K562 (cell line): ENCODE data around the gene MAGI1. TPM values are rescaled to one million over a fixed set of nuclear protein-coding genes. Genes with fewer than 3 reads are reported as not detected.

Experiments
- ATAC-seq: fragments of 200-7000 bp; cut with Tn5 transposase; 3 replicates; pipeline ENCODE4 v1.9.1; 2020; ENCODE audit warnings: moderate library complexity
- BruUV-seq: library from RNA; stranded (reverse); fragments of 400-500 nt; replicated peaks from 2 replicates; lab custom pipeline; 2021; lab: Mats Ljungman, UMichigan
- CTCF ChIA-PET: fragments of 300-600 bp; formaldehyde crosslinking; extraction: SDS; loops from one replicate; lab custom pipeline; 2021; ENCODE audit warnings: low intra/inter-chr PET ratio; lab: Yijun Ruan, JAX
- POLR2A ChIA-PET: fragments of 300-600, 350-650 bp; sonication (Branson Sonifier 250); formaldehyde crosslinking; extraction: SDS; loops from one replicate; lab custom pipeline; 2021; ENCODE audit warnings: antibody characterized with exemption, inconsistent platforms; lab: Yijun Ruan, JAX
- DNase-seq, 4 experiments: peaks; one replicate each; pipeline versions ENCODE4 v3.0.0 to v3.0.0-alpha.2; 2011 to 2018; ENCODE audit warnings: low spot score in 3 of 4, mixed read lengths in 3 of 4; ENCODE audit errors: extremely low read depth in 1 of 4
- FAIRE-seq: peaks from 2 replicates; lab custom pipeline; 2011; peaks lifted over from hg19 to GRCh38; lab: Jason Lieb, UNC
- H2AFZ ChIP-seq: 2 replicates; pipeline ENCODE4 v1.6.0; 2011; ENCODE audit warnings: low read depth, low read length, control low read depth, inconsistent platforms
- H3K27ac ChIP-seq: fragments of 200-600 bp; 3 replicates; pipeline ENCODE4 v1.8.0; 2011; ENCODE audit warnings: low read depth, mild to moderate bottlenecking, control low read depth, inconsistent platforms, low read length, moderate library complexity, mixed read lengths; ENCODE audit errors: extremely low read depth
- H3K27me3 ChIP-seq, 2 experiments: fragments of 300-600 bp in 1 of 2; 2 replicates in 1 of 2; 3 replicates in 1 of 2; pipeline versions ENCODE4 v1.6.0 to v1.8.0; 2011; ENCODE audit warnings: inconsistent platforms in 2 of 2, low read length in 2 of 2, mild to moderate bottlenecking in 1 of 2, mixed read lengths in 1 of 2, moderate library complexity in 1 of 2; ENCODE audit not compliant: control insufficient read depth in 2 of 2, insufficient read depth in 2 of 2
- H3K36me3 ChIP-seq: fragments of 300-600 bp; 3 replicates; pipeline ENCODE4 v1.8.0; 2011; ENCODE audit warnings: mild to moderate bottlenecking, low read length, inconsistent platforms; ENCODE audit not compliant: control insufficient read depth, insufficient read depth
- H3K4me1 ChIP-seq, 2 experiments: fragments of 200-600 bp in 1 of 2; replicated peaks in 1 of 2; 2 replicates in 1 of 2; 3 replicates in 1 of 2; pipeline versions ENCODE4 v1.5.1 to v1.8.0; 2011; ENCODE audit warnings: inconsistent platforms in 2 of 2, low read length in 2 of 2, mild to moderate bottlenecking in 1 of 2, mixed read lengths in 1 of 2, moderate library complexity in 1 of 2; ENCODE audit not compliant: control insufficient read depth in 2 of 2, insufficient read depth in 2 of 2
- H3K4me2 ChIP-seq: 2 replicates; pipeline ENCODE4 v1.6.1; 2011; ENCODE audit warnings: low read length, control low read depth, inconsistent platforms, mixed read lengths; ENCODE audit not compliant: insufficient read depth
- H3K4me3 ChIP-seq: fragments of 200-600 bp; sonication (generic), shearing (Covaris generic); 2 replicates; pipeline ENCODE4 v1.5.1; 2016; ENCODE audit warnings: control low read depth, inconsistent platforms
- H3K79me2 ChIP-seq: fragments of 200-600 bp; 3 replicates; pipeline ENCODE4 v1.8.0; 2011; ENCODE audit warnings: low read length, inconsistent platforms; ENCODE audit not compliant: control insufficient read depth, insufficient read depth
- H3K9ac ChIP-seq, 2 experiments: 2 replicates each; pipeline versions ENCODE4 v1.6.0 to v1.6.1; 2011; ENCODE audit warnings: low read depth in 2 of 2, low read length in 2 of 2, control low read depth in 1 of 2, inconsistent platforms in 1 of 2, mild to moderate bottlenecking in 1 of 2, mixed read lengths in 1 of 2; ENCODE audit not compliant: insufficient read depth in 1 of 2
- H3K9me1 ChIP-seq: one replicate; pipeline ENCODE4 v1.6.0; 2011; ENCODE audit warnings: inconsistent platforms, mild to moderate bottlenecking, low read length, moderate library complexity; ENCODE audit not compliant: control insufficient read depth, insufficient read depth
- H3K9me3 ChIP-seq: replicated peaks from 2 replicates; pipeline ENCODE4 v1.5.1; 2011; ENCODE audit warnings: low read depth, low read length, inconsistent platforms; ENCODE audit not compliant: control insufficient read depth, insufficient read depth
- H4K20me1 ChIP-seq: replicated peaks from 2 replicates; pipeline ENCODE4 v1.6.1; 2011; ENCODE audit warnings: low read length, inconsistent platforms, mixed read lengths; ENCODE audit not compliant: control insufficient read depth, insufficient read depth
- CEBPB ChIP-seq: fragments of 450-650 bp; IDR thresholded peaks from 2 replicates; pipeline ENCODE4 v1.6.1; 2016; ENCODE audit warnings: missing genetic modification characterization, missing compliant biosample characterization
- CEBPG ChIP-seq, 3 experiments: fragments of 200-800 bp in 1 of 3; sonication (Bioruptor generic) in 1 of 3; sonication (generic) in 1 of 3; formaldehyde crosslinking in 1 of 3; IDR thresholded peaks in 2 of 3; conservative IDR thresholded peaks in 1 of 3; 2 replicates each; pipeline versions ENCODE4 v1.6.1 to v1.8.0; 2016 to 2022; ENCODE audit warnings: missing compliant biosample characterization in 2 of 3, missing genetic modification characterization in 2 of 3, mild to moderate bottlenecking in 1 of 3, missing genetic modification reagents in 1 of 3
- MTA2 ChIP-seq: fragments of 450-650 bp; IDR thresholded peaks from 2 replicates; pipeline ENCODE4 v1.6.1; 2016; ENCODE audit warnings: low read depth
- SMARCE1 ChIP-seq: fragments of 450-650 bp; IDR thresholded peaks from 2 replicates; pipeline ENCODE4 v1.7.1; 2016; ENCODE audit warnings: mild to moderate bottlenecking
- SPI1 ChIP-seq: IDR thresholded peaks from 2 replicates; pipeline ENCODE4 v1.6.1; 2011; ENCODE audit warnings: low read depth, low read length, control low read depth, borderline replicate concordance
- ZNF134 ChIP-seq: fragments of 250-450 bp; sonication (Bioruptor Pico); conservative IDR thresholded peaks from 2 replicates; pipeline ENCODE4 v1.4.0; 2020
- ZNF253 ChIP-seq: fragments of 250-450 bp; sonication (Bioruptor Pico); conservative IDR thresholded peaks from 2 replicates; pipeline ENCODE4 v1.6.1; 2021; ENCODE audit warnings: mild to moderate bottlenecking
- ZNF668 ChIP-seq: fragments of 250-450 bp; sonication (Bioruptor Pico); IDR thresholded peaks from 2 replicates; pipeline ENCODE4 v1.8.0; 2022; ENCODE audit warnings: mild to moderate bottlenecking, inconsistent platforms
- WGBS: fragments of 100-300 bp; shearing (Covaris generic); methylation state at CpG from one replicate; pipeline ENCODE4 v1.1.6; 2016; ENCODE audit warnings: low coverage, mixed read lengths; ENCODE audit not compliant: insufficient coverage; ENCODE audit errors: missing lambda C conversion rate; 5-methylcytosine and 5-hydroxymethylcytosine counted together
- in situ Hi-C: fragments of 300-500 bp; cut with MboI; formaldehyde crosslinking; loops from 4 replicates; pipeline ENCODE4 v1.15.0; 2018; ENCODE audit warnings: inconsistent platforms, mixed read lengths
- intact Hi-C: fragments of 100-400 bp; cut with micrococcal nuclease; formaldehyde crosslinking; loops from 2 replicates; pipeline ENCODE4 v1.14.2; 2022
- polyA plus RNA-seq, 8 experiments: library from polyadenylated mRNA; depleted of rRNA in 4 of 8; stranded (reverse) in 5 of 8; unstranded in 3 of 8; fragments of >200 nt; fragmentation: Nextera tagmentation in 2 of 8; fragmentation: Illumina TruSeq in 1 of 8; extraction: Ambion mirVana in 2 of 8; extraction: Trizol in 1 of 8; gene quantifications; 2 replicates each; pipeline versions ENCODE4 v1.2.1 to v1.2.3, GENCODE V29; 2011 to 2014; ENCODE audit warnings: inconsistent platforms in 1 of 8, missing spikeins in 1 of 8
- total RNA-seq, 7 experiments: library from RNA; depleted of rRNA in 6 of 7; stranded (reverse); fragments of >200 nt in 6 of 7; fragmentation: Illumina TruSeq in 2 of 7; extraction: Trizol in 2 of 7; gene quantifications; 2 replicates each; pipeline versions ENCODE4 v1.2.1 to v1.2.3, GENCODE V29; 2011 to 2021; ENCODE audit warnings: low replicate concordance in 1 of 7
- TF ChIP-seq, protein P1 (sequence below): fragments of 450-650 bp; IDR thresholded peaks from 2 replicates; pipeline ENCODE4 v1.7.1; 2018; ENCODE audit warnings: mild to moderate bottlenecking, low read depth; ENCODE audit not compliant: partially characterized antibody

MAGI1 gene
- total and polyA plus RNA-seq, 9 of the 15 experiments (the other 6 are each of a cell fraction or from before 2014, with no cell fraction given), result 7.8 to 59.4 (median 43.2) TPM

DNA sequence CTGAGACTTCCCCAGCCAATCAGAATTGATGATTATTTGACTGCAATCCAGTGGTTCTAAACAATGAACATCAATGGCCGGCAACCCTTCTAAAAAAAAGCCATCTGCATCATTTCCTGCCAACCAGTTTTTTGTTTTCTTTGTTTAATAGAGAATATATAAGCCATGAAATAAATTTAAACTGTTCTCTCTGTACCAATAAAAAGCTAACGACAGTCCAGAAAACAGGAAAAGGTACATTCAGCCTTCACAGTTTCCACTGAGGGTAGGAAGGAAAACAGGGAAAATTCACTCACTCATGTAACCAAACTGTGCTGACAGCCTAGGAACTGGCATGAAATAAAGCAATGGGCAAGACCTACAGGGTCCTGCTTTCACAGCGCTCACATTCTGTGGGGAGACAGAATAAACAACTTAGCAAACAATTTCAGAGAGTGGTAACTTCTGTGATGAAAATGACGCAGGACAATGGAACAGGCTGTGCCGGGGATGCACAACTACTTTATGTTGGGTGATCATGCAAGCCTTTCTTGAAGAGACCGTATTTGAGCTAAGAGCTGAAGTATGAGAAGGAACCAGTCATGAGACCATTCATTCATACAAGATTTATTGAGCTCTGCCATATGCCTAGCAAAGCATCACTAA lies 630.1 kb downstream of the MAGI1 start (continued):
- no peak for TF ChIP-seq ZNF668
- TF ChIP-seq SMARCE1, result no peak
- TF ChIP-seq ZNF134 (CRISPR knock-in tag), result no peak
- no peak for TF ChIP-seq ZNF253 (CRISPR knock-in tag)
- TF ChIP-seq, protein P1, sequence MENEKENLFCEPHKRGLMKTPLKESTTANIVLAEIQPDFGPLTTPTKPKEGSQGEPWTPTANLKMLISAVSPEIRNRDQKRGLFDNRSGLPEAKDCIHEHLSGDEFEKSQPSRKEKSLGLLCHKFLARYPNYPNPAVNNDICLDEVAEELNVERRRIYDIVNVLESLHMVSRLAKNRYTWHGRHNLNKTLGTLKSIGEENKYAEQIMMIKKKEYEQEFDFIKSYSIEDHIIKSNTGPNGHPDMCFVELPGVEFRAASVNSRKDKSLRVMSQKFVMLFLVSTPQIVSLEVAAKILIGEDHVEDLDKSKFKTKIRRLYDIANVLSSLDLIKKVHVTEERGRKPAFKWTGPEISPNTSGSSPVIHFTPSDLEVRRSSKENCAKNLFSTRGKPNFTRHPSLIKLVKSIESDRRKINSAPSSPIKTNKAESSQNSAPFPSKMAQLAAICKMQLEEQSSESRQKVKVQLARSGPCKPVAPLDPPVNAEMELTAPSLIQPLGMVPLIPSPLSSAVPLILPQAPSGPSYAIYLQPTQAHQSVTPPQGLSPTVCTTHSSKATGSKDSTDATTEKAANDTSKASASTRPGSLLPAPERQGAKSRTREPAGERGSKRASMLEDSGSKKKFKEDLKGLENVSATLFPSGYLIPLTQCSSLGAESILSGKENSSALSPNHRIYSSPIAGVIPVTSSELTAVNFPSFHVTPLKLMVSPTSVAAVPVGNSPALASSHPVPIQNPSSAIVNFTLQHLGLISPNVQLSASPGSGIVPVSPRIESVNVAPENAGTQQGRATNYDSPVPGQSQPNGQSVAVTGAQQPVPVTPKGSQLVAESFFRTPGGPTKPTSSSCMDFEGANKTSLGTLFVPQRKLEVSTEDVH, result no peak
- no peak for TF ChIP-seq SPI1

- Histone ChIP-seq H3K9me3 (no peaks in the 10 kb centered on the region), H3K4me2 (no peak overlapping the region), H3K79me2 (no peaks in the 10 kb centered on the region; the same call in 2 of the 3 replicates), H3K9me1 (no peaks in the 10 kb centered on the region), H3K27me3 (no peaks in the 10 kb centered on the region), H3K9ac (no peak overlapping the region), H4K20me1 (no peaks in the 10 kb centered on the region), H2AFZ (no peak overlapping the region), H3K4me3 (no peak overlapping the region), H3K36me3 (no peaks in the 10 kb centered on the region), H3K4me1 (no peaks in the 10 kb centered on the region), H3K27ac (no peak overlapping the region)
- ATAC-seq (no peak), DNase-seq (no peak), FAIRE-seq (no peak)
- ChIA-PET POLR2A (no interaction called here), CTCF (no interaction called here)
- intact Hi-C loops, result no loop called here
- peak; percentile 94 for TF ChIP-seq CEBPB
- TF ChIP-seq CEBPG (CRISPR knock-in tag; IDR thresholded peaks at IDR 0.05), result no peak
- TF ChIP-seq CEBPG (tag; conservative IDR thresholded peaks at IDR 0.05 in 1 of 2, IDR thresholded peaks at IDR 0.05 in 1 of 2), result 0 out of 4 replicates have a peak, but pooled peaks of 1 of the 2 experiments have one; percentile 19
- no peak for TF ChIP-seq MTA2
- in situ Hi-C loops, result no loop called here
- BruUV-seq, result no TSS peak
- 69% methylated on average over 4 of the region's 4 CpGs for WGBS
Observed at GRCh38 chr3:65406470-65406869, 632.2 kb downstream of the MAGI1 start.
